HG03439 (cell line): ENCODE data around the gene ZCCHC24.

Experiments
- ATAC-seq: cut with Tn5 transposase; IDR thresholded peaks from one replicate; pipeline ENCODE4 v1.9.1; 2021; ENCODE audit warnings: mild to moderate bottlenecking, moderate library complexity; ENCODE audit not compliant: unreplicated experiment

ZCCHC24 gene

DNA sequence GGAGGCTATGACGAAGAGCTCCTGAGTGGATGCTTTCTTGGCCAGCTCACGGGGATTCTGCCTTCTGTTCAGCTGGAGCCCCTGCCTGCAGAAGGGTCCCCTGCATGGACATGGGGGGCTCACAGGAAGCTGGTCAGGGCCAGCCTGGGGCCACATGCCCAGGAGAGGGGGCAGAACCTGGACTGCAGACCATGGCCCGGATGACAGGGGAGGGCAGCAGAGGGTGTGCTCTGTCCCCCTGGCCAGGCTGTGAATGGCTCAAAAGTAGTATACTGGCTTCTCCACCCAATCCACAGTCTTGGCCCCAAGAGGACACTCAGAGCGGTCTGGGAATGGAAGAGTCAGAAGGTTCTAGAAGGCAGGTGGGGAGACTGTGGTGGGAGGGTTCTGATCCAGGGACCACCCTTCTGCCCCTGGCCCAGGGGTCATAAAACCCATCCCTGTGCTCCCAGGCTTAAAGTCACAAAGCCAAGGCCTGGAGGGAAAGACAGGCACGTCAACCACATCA, 57.9 kb downstream of the ZCCHC24 start:
- ATAC-seq, result no peak

DNA sequence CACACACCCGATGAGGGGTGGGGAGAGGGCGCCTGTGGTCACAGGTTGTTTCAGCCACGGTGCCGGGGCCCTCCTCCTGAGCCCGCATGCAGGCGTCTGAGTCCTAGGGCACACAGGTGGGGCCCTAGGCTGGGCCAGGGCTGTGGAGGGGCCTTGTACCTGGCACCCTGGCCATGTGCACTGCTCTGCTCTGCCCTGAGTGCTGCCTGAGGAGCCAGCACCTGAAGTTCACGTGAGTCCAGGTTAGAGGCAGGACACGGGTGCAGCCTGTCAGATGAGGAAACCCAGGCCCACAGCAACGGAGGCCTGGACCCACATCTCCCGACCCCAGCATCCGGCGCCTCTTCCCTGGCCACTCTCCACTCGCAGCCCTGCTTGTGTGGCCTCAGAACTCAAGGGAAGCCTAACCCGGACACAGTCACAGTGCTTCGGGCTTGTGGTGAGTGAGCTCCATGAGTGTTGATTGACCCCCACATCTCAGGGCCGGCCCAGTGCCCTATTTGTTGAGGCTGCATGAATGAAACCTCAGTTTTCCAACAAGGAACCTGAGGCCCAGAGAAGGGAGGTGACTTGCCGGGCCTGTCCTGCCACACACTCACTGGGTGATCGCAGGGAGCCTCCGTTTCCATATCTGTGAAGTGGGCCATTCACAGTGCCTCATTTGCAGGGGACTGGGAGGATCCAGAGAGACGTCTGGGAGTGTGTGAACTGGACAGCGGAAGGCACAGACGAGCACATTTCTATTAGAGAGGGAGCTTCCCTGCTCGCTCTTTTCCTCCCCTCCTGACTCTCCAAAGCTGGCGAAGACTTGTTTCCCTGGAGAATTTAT, 58.6 kb downstream of the ZCCHC24 start:
- no peak for ATAC-seq

- ATAC-seq, result no peak
Observed at GRCh38 chr10:79385804-79386531, 59.5 kb downstream of the ZCCHC24 start.

GRCh38 chr10:79385392-79385795, 60.0 kb downstream of the ZCCHC24 start:
- ATAC-seq, result no peak

GRCh38 chr10:79384773-79385391, 60.5 kb downstream of the ZCCHC24 start:
- ATAC-seq, result no peak

GRCh38 chr10:79383974-79384606, 61.3 kb downstream of the ZCCHC24 start:
- ATAC-seq, result no peak

- no peak for ATAC-seq
Observed at GRCh38 chr10:79382491-79382941, 62.9 kb downstream of the ZCCHC24 start.

GRCh38 chr10:79381804-79382221, 63.6 kb downstream of the ZCCHC24 start:
- no peak for ATAC-seq

GRCh38 chr10:79380946-79381721, 64.3 kb downstream of the ZCCHC24 start:
- ATAC-seq, result no peak

DNA sequence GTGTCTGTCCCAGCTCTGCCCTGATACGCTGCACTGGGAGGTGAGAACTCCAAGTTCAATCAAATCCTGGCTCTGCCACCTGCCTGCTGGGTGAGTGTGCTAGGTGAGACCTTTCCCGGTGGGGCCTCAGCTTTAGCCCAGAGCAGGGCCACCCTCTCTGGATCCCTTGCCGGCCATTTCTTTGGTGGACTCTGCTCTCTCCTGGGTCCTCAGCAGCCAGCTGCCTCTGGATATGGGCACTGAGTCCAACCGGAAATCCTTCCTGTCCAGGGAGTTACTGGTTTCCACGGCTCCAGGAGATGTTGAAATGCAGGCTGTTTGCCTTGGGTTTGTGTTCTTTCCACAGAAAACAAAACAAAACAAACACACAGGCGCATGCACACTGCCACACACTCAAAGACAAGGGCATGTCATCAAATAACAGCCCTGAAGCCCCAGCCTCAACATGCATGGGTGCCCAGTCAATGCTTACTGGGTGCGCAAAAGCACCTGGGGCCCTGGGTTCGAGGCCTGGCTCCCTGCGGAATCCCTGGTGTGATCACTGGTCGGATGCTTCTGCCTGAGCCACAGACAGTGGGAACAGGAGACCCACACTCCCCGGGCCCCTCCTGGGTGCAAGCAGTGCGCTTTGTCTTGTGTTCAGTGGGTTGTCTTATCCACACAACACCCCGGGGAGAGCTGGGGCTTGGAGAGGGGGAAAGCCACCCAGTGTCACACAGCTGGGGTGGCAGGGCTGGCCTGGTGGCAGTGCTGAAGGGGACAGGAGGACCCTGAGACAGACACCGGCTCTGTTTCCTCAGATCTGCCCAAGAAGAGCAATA, 65.1 kb downstream of the ZCCHC24 start:
- no peak for ATAC-seq

DNA sequence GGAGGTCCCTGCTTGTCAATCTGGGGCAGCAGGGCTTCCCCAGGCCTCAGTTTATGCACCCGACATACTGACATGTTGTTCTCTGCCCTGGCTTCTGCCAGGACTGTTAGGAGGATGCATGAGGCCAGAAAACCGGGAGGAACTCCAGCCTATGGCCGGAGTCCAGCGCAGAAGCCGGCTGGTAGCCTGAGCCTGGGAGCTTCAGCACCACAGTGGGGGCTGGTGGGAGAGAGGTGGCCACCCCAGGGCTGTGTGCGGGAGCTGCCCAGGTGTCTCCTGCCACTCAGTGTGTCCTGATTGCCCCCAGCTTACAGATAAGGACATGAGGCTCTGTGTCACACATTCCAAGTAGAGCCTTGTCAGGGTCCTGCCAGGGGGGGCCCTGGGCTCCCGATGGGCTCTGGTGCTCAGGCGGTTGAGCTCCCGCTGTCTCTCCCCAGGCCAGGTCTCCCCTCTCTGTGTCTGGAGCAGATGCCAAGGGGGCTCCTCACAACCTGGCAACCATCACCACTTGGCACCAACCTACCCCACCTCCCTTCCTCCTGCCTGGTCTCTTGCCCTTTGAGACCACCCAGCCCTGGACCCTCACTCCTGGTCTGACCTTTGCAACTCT, 65.8 kb downstream of the ZCCHC24 start:
- no peak for ATAC-seq

- ATAC-seq, result no peak
Observed at GRCh38 chr10:79378647-79379511, 66.5 kb downstream of the ZCCHC24 start.

DNA sequence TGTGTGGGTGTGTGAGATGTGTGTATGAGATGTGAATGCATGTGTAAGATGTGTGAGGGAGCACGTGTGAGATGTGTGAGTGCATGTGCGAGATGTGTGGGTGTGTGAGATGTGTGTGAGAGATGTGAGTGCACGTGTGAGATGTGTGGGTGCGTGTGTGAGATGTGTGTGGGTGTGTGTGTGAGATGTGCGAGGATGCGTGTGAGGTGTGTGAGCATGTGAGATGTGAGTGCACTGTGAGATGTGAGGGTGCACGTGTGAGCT, 67.1 kb downstream of the ZCCHC24 start:
- no peak for ATAC-seq

DNA sequence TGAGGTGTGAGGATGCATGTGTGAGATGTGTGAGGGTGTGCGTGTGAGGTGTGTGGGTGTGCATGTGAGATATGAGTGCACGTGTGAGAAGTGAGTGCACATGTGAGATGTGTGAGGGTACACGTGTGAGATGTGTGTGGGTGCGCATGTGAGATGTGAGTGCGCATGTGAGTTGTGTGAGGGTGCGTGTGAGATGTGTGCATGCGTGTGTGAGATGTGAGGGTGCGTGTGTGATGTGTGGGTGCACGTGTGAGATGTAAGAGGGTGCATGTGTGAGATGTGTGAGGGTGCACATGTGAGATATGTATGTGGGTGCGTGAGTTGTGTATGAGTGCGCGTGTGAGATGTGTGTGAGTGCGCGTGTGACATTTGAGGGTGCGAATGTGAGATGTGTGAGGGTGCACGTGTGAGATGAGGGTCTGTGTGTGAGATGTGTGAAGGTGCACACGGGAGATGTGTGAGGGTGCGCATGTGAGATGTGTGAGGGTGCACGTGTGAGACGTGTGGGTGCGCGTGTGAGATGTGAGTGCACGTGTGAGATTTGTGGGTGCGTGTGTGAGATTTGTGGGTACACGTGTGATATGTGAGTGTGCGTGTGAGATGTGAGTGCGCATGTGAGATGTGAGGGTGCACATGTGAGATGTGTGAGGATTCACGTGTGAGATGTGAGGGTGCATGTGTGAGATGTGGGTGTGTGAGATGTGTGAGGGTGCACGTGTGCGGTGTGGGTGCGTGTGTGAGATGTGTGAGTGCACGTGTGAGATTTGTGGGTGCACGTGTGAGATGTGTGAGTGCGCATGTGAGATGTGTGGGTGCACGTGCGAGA, 67.7 kb downstream of the ZCCHC24 start:
- no peak for ATAC-seq

DNA sequence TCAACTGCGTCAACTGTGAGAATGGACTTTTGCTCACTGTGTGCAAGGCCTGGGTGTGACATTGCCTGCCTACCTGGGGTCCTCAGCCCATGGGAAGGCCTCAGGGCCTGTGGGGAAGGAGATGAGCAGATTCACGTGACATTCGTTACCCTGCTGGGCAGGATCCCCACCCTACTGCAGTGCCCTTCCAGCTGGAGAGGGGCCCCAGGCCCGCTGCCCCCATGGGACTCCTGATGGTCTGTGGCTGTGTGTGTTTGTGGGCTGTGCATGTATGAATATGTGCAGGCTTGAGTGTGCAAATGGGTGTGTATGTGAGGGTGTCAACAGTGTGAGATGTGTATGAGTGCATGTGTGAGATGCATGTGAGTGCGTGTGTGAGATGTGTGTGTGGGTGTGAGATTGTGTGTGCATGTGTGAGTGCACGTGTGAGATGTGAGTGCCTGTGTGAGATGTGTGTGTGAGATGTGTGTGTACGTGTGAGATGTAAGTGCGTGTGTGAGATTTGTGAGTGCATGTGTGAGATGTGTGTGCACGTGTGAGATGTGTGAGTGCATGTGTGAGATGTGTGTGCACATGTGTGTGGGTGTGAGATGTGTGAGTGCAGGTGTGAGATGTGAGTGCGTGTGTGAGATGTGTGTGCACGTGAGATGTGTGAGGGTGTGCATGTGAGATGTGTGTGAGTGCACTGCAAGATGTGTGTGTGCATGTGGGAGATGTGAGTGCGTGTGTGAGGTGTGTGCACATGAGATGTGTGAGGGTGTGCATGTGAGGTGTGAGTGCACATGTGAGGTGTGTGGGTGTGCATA, 68.5 kb downstream of the ZCCHC24 start:
- ATAC-seq, result no peak

DNA sequence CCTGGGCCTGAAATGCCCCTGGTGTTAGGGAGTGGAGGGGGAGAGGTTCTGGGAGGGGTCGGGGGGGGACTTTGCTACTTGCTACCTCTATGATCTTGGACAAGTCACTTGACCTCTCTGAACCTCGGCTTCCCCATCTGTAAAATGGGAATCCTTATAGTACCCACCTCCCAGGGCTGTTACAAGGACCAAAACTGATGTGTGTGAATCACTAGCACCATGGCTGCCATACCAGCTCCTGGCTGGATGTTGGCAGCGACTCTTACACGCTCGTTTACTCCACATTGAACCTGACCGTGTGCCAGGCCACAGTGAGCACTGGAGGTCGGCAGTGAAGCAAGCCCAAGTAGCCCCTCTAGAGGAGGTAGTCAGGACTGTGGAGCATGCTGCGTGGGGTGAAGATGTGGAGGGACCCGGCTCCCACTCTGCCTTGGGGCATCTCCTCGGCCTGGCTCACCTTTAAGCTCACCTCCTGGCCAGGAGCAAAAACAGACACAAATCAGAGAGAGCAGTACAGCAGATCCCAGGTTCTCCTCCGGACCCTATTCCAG, 69.3 kb downstream of the ZCCHC24 start:
- no peak for ATAC-seq
